Dermis microvascular lymphatic vessel endothelial cell (primary cell): Measurements from ENCODE around the gene DESI2. TPM values are rescaled to one million over a fixed set of nuclear protein-coding genes. Genes with fewer than 3 reads are reported as not detected.
A peak's percentile ranks its signal among the peaks of the same experiment; 100 is the strongest.

Experiments
- DNase-seq, 2 donors: peaks; one replicate each; pipeline versions ENCODE4 v3.0.0 to v3.0.0-alpha.2; 2010; ENCODE audit warnings: low read depth in 2 of 2
- total RNA-seq: library from RNA; depleted of rRNA; stranded (reverse); fragments of >200 nt; gene quantifications from 2 replicates; pipeline ENCODE4 v1.2.1, GENCODE V29; 2014

DESI2 gene
- total RNA-seq: 43.9 and 45.3 TPM in 2 replicates

DNA sequence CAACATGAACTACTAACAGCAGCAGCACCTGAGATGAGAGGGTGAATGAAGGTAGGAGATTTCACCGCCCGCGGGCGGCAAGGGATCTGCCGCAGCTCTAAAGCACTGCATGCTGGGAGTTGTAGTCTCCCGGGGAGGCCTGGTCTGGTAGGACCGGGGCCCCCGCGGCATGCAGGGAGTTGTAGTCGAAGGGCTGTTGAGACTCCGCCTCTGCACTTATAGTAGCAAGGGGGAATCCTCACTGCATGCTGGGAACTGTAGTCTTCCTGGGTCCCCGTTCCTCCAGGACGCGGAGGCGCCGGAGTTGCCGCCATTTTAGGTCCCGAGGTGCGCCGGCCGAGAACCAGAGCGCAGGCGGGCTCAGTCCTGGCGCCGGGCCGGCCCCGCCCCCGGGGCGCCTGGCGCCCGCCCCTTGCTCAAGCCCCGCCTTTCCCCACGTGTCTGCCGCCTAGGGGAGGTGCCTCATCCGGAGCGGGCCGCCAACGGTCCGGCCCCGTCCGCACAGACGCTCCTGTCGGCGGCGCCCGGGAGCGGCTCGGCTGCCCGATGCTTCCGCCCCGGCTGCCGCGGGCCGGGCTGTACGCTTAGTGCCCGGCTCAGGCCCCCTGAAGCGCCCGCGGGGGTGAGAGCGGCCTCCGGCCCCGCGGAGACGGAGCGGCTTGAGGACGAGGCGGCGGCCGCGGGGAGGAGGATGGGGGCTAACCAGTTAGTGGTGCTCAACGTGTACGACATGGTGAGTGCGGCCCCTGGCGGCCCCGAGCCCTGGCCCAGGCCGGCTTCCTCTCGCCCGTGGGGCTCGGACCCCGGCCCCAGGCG is at the start of gene DESI2:
DESI2 (plus strand) TSS at position 504 of the 816 bp plus-strand sequence; CDS start at position 692, 188 bp downstream.
- peak; percentile 99 to 100 for DNase-seq

DNA sequence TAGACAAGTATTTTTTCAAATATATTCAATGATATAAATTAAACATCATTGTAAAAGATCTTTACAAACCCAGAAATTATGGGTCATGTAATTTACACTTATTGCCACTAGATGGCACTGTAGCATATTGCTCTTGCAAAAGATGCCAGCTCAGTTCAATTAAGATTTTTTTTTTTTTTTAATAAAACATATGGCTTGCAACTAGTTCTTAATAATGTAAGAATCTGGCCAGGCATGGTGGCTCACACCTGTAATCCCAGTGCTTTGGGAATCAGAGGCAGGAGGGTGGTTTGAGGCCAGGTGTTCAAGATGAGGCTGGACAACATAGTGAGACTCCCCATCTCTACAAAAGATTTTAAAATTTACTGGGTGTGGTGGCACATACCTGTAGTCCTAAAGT is 49.4 kb upstream of the DESI2 start:
- DNase-seq: peak; percentile 20 to 48

DNA sequence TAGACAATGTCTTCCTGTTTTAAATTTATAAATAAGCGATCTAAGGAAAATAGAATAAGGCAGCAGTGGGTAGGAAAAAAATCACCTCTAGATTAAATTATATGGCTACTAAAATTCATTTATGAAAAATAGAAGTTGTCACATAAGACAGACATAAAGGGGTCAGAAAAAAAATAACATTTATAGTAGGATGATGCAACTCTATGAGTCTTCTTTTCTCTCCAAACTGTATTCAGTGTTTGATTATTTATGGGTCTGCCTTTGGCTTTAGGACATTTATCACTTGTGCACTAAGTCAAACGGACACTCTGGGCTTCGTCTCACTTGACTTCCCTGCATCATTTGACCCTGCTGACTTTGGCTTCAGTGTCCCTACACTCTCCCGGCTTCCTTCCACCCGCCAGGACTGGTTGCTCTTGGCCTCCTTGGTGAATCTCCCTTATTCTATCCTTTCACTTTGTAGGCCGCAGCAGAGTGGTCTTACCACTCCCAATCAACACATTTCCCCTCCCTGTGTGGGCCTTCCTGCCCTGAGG is 47.0 kb upstream of the DESI2 start:
- no peak for DNase-seq

DNA sequence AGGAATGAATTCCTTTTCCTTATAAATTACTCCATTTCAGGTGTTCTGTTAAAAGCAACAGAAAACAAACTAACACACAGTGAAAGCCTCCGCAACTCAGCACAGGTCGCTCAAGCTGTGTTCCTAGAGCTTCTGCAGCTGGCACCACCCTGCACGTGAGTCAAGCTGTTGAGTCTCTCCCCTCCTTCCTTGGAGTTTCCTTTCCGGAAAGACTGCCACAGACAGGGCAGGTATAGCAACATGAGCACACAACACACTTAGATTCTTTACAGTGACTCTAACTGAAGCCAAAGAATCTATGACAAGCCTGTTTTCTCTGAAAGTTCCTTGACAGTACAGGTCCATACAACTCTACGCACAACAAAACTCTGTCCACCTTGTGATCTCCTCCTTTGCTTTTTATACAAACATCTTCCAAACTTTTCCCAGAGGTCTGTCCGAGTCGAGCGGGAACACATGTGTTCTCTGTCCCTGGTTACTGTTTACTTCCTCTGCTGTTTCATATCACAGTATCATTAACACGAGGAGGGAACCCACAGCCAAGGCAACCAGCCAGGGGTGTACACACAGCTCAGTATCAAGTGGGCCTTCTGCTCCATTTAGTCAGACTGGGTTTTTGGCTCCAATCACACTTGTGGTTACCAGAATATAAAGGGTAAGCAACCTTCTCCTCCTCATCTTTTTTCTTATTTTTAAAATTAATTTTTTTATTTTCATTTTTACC is 38.7 kb upstream of the DESI2 start:
- no peak for DNase-seq

DNA sequence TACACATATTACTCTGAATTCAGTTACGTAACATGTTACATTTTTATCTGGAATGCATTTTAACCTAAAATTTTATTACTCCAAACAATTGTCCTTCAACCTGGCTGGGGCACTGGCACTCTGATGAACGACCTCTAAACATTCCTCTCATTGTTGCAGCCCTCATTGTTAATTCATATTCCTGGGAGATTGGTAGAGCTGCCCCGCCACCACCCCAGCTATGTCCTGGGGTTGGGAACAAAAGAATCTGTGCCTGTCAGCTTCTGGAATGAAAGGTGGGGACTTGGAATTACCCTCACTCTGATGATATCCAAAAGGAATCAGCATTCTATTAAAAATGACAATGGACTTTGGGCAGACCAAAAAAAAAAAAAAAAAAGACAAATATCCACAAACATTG is 38.0 kb upstream of the DESI2 start:
- no peak for DNase-seq

DNA sequence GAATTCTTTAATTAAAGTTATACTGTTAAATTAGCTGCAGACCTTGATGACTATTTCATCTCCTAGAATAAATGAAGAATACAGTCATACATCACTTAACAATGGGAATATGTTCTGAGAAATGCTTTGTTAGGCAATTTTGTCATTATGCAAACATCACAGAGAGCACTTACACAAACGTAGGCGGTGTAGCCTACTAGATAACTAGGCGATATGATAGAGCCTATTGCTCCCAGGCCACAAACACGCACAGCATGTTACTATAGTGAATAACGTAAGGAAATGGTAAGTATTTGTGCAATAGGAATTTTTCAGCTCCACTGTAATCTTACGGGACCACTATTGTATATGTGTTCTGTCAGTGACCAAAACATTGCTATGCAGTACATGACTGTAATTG is 37.6 kb upstream of the DESI2 start:
- no peak for DNase-seq

DNA sequence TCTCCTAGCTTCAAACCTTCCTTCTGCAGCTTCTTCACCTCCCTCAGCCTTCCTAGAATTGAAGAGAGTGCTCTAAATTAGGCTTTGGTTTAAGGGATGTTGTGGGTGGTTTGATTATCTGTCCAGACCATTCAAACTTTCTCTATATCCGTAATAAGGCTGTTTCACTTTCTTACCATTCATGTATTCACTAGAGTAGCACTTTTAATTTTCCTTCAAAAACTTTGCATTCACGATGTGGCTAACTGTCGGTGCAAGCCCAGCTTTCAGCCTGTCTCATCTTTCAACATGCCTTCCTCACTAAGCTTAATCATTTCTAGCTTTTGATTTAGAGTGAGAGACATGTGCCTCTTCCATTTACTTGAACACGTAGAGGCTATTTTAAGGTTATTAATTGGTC is 26.2 kb upstream of the DESI2 start:
- no peak for DNase-seq

DNA sequence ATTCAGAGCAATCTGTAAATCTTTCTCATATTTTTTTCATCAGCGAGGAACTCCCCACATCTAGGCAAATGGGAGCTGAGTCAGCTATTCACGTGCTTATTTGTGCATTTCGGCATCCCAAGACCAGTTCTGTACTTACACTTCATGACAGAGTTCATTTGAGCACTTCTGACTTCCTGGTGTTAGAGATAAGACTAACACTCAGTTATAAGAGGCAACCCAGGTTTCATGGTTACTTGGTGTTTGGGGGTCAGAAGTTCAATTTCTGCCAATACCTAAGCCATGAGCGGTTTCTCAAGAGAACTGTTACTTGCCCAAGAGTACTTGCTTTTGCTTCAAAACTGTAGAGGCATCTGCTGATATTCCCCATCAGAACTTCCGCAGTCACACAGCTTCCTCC is 24.1 kb upstream of the DESI2 start:
- no peak for DNase-seq

DNA sequence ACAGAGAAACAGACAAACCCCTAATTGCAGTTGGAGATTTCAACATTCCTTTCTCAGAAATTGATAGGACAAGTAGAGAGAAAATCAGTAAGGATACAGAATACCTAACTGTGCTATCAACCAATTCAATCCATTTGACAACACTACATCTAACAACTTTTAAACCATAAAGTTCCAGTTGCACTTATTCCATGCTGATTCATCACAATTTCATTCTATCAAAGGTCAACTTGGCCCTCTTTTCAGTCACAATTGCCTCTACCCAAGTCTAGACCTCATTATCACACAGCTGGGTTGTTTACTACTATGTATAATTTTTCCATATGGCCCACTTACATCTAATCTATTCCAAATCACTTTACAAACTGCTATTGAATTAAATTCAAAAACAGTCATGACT is 19.8 kb upstream of the DESI2 start:
- no peak for DNase-seq

DNA sequence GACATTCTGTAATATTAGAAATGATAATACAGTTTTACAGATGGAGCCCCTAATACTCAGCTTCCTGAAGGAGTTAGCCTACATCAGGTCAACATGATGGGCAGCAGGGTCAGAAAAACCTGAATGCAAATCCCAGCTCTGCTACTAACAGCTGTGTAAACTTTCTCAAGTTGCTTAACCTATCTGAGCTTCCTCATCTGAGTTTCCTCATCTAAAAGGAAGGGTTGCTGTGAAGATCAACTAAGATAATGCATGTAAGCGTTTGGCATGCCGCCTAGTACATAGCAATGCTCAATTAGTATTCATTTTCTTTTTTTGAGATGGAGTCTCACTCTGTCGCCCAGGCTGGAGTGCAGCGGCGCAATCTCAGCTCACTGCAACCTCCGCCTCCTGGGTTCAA is 18.4 kb upstream of the DESI2 start:
- no peak for DNase-seq

DNA sequence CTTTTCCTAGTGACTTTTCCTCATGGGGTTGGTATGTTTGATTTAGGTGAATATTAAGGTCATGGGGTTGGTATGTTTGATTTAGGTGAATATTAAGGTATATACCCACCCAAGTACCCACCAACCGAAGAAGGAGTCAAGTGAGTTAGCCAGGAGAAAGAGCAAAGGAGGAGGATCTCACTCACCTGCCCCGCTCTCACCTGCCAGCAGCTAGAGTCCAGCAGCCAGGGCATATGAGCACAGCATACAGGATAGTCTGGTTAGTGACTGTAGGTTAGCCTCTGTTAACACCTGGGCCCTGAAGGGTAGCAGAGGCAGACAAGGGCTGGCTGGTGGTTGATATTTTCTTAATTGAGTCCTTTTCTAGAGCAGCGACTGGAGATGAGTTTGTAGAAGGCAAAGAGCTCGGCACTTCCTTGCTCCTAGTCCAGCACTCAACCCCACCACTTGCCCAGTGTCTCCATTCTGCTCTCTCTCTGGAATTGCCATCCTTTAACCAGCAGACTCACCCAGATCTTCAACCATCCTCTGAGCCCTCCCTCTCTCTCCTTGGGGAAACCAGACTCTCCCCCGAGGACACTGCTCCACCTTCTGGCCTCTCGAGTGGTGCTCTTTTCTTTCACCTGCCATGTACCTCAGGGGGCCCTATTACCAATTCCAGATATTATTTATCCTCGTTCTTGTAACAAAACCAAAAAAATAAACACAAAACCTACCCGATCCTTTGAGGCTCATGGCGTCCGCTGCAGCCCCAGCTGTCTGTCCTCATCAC is 16.3 kb upstream of the DESI2 start:
- no peak for DNase-seq

DNA sequence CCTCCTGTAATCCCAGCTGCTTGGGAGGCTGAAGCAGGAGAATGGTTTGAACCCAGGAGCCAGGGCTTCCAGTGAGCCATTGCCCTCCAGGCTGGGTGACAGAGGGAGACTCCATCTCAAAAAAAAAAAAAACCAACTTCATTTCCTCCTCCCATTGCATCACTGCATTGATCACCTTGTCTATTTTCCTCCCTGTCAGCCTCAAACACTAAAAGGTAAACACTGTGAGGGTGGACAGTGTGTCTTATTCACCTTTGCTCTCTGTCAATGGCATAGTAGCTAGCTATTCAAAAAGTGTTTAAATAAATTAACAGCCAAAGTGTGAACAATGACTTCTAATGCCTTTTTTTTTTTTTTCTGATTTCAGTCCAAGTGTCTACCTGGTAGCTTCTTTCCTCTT is 13.4 kb upstream of the DESI2 start:
- DNase-seq: no peak

DNA sequence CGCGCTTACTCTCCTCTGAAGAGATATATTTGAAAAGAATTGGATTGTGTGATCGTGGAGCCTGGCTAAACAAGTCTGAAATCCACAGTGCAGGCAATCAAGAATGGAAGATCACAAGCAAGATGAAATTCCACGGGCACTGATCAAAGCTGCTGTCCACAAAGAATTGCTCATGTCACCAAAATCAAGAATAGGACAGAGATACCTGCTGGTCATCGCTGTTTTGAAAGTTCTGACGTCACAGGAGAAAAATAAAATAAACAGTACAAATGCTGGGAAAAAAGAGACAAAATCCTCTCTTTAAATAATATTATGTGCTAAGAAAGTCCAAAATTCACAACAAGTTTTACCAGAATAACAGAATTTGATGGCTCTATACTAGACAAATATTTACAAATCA is 12.0 kb upstream of the DESI2 start:
- DNase-seq: no peak

DNA sequence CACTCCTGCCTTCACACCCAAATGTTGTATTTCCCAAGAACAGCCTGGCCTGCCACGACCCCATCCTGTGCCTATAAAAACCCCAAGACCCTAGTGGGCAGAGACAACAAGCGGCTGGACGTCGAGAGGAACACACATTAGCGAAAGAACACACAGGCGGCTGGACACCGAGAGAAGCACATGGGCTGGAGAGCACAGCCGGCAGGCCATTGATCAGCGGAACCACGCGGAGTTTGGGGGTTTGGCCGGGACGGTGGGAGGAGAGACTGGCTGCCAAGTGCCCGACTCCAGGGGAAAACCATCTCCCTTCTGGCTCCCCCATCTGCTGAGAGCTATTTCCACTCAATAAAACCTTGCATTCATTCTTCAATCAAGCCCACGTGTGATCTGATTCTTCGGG is 10.4 kb upstream of the DESI2 start:
- DNase-seq: no peak

DNA sequence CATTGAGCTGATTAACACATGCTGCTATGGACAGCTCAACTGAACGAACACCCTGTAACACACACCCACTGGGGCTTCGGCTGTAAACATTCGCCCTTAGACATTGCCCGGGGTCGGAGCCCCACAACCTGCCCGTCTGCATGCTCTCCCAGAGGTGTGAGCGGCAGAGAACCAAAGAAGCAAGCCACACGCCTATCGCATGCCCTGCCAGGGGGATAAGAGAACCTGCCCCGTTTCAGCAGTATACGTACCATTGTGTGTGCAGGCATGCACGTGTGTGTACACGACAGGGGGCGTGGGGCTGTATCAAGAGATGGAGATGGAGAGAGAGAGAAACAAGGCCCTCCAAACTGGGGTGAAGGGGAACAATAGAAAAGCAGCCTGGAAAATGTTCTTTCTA is 9.9 kb upstream of the DESI2 start:
- DNase-seq: no peak

DNA sequence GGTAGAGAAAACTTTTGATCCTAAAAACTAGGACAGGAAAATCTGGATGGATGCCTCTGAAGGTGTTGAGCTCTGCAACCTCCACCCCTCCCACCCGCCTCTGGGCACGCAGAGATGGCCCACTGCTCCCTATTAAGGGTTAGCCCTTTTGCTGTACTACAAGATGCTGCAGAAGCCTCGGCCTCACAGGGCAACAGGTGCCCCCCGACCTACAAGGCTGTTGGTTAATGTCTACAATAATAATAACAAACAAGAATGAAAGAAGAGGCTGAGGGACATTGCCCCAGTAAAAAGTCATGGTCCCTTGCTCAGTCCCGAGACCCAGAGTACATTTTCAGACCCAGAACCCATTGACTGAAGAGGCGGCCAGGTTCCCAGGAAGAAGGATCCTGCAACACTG is 7.5 kb upstream of the DESI2 start:
- DNase-seq: no peak

DNA sequence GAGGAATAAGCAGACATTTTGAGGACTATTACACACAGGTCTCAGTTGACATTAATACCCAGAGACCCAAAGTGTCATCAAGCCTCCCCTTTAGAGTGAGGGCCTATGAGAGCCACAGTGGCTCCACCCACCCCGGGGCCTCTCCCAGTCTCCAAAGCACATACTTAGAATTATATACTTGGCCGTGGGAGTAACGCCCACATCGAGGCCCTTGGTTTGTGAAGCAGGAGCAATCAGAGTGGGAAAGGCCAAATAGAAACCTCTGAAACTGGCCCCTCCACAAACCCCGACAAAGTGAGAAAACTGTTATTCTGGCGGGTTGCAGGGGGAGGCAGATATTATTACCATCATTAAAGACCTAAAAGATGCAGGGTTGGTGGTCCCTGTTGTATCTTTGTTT is 7.0 kb upstream of the DESI2 start:
- no peak for DNase-seq

DNA sequence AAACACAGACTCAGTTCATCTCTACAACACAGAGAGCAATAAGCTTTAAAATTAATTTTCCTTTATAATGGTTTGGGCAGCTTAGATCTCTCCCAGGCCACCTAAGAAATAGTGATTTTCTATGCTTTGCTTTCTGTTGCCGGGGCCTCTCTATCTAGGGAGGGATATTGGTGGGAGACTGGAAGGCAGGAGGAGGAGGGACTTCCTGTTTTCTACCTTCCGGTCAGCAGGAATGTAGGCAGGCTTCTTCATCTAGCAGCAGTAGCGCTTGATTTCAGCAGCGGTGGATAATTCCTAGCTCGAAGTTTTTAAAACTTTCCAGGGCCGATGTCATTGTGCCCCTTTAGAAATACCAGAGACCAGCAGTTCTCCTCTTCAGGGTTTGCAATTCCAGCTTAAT is 5.1 kb upstream of the DESI2 start:
- DNase-seq: no peak

DNA sequence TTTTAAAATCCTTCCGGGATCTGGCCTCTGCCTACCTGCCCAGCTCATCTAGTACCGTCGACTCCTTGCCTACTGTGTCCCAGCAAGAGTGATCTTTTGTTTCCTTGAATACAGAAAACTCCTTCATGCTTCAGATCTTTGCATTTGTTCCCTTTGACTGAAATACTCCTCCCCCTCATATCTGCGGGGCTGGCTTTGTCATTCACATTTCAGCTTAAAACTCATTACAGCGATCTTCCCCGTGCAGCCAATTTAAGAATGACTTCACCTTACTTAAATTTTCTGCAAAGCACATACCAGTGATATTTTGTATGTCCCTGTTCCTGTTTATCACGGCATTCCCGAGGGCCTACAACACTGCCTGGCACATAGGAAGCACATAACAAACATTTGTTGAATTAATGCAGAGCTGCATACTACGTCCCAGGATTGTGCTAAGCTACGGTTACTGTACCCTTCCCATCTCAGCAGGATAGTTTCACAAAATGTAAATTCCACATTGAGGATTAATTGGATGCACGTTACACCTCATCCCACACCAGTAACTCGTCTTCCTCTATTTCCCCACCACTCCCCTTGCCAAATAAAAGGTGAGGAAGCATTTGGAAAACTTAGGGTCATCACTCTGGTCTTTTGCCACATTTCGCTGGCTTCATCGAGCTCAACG is 837 bp upstream of the DESI2 start:
- DNase-seq: peak in 1 of 2 donors; percentile 2

DNA sequence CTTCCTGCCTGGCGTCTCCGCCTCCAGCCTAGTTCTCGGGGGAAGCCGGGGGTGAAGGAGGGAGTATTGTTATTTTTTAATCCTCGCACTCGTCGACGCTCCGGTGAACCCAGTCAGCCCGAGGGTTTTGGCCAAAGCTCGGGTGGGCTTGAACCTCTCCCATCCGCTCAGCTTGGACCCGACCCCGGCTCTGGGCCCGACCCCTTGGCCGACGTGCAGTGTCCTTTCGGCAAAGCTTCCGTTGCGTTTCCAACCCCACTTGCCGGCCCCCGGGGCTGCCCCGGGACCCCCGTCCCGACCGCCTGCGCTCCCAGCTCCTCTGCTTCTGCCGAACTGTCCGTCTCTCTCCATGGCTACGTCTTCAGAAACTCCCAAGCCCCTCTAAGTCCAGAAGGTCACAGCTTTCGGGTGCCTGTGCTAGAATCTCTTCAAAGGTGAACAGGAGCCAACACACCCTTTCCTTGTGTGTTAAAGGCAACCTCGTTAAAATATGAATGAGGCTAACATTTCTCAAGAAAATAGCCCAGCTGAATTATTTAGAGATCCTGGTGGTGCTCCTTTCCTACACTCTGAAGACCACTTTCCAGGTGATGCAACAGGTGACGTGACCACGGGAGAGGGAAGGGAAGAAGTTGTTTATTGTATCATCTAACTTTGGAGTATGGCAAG is 647 bp downstream of the DESI2 start:
- DNase-seq: peak in 1 of 2 donors; percentile 31
